Esophagus muscularis mucosa (tissue), 4 donors: Measurements from ENCODE around the gene SFT2D1. TPM values are rescaled to one million over a fixed set of nuclear protein-coding genes. Genes with fewer than 3 reads are reported as not detected.

Source experiments
- DNase-seq: peaks from one replicate; pipeline ENCODE4 v3.0.0-alpha.2; 2017; ENCODE audit errors: extremely low spot score
- H3K27ac ChIP-seq, 4 donors: fragments of 200-600 bp; sonication (generic); replicated peaks in 1 of 4; 1 replicate in 3 of 4; 2 replicates in 1 of 4; pipeline ENCODE4 v1.5.1; 2016 to 2019; ENCODE audit warnings: mild to moderate bottlenecking in 1 of 4
- H3K27me3 ChIP-seq, 4 donors: fragments of 200-600 bp; sonication (generic); one replicate each; pipeline versions ENCODE4 v1.5.1 to v1.6.0; 2016 to 2019
- H3K36me3 ChIP-seq, 4 donors: fragments of 200-600 bp; sonication (generic); one replicate each; pipeline ENCODE4 v1.5.1; 2016 to 2019
- H3K4me1 ChIP-seq, 4 donors: fragments of 200-600 bp; sonication (generic); one replicate each; pipeline ENCODE4 v1.5.1; 2016 to 2019
- H3K4me3 ChIP-seq, 4 donors: fragments of 200-600 bp; sonication (generic); 1 replicate in 2 of 4; 2 replicates in 2 of 4; pipeline ENCODE4 v1.5.1; 2016 to 2019; ENCODE audit warnings: mild to moderate bottlenecking in 4 of 4, moderate library complexity in 1 of 4
- H3K9me3 ChIP-seq, 4 donors: fragments of 200-600 bp; sonication (generic); 1 replicate in 3 of 4; 2 replicates in 1 of 4; pipeline ENCODE4 v1.5.1; 2016 to 2019
- EP300 ChIP-seq: sonication (generic); formaldehyde crosslinking; IDR thresholded peaks from one replicate; pipeline ENCODE4 v1.6.1; 2017; ENCODE audit warnings: antibody characterized with exemption
- POLR2A ChIP-seq: fragments of 450-650 bp; IDR thresholded peaks from one replicate; pipeline ENCODE4 v1.6.1; 2017; ENCODE audit warnings: antibody characterized with exemption, moderate library complexity, mild to moderate bottlenecking, low read depth
- POLR2AphosphoS5 ChIP-seq, 2 donors: sonication (generic); formaldehyde crosslinking; IDR thresholded peaks; one replicate each; pipeline ENCODE4 v1.6.1; 2017; ENCODE audit warnings: antibody characterized with exemption in 2 of 2
- WGBS: methylation state at CpG from one replicate; pipeline ENCODE4 v1.1.5; 2018; 5-methylcytosine and 5-hydroxymethylcytosine counted together
- intact Hi-C: fragments of 100-400 bp; cut with DNase I; formaldehyde crosslinking; loops from one replicate; pipeline ENCODE4 v1.15.1; 2023
- total RNA-seq, 4 donors: library from RNA; depleted of rRNA; stranded (reverse); fragments of >200 nt; gene quantifications; one replicate each; pipeline versions ENCODE4 v1.1.0 to v1.2.1, GENCODE V29; 2016
- TF ChIP-seq, protein P1 (sequence below), 3 experiments: fragments of 200-600 bp in 2 of 3; fragments of 450-650 bp in 1 of 3; sonication (generic) in 2 of 3; IDR thresholded peaks; one replicate each; pipeline ENCODE4 v1.5.1; 2017 to 2019; ENCODE audit warnings: antibody characterized with exemption in 3 of 3, mild to moderate bottlenecking in 2 of 3, moderate library complexity in 1 of 3

The SFT2D1 gene
- total RNA-seq, 4 donors from 2014 or later, result 19.8 to 34.9 (median 27.9) TPM

DNA sequence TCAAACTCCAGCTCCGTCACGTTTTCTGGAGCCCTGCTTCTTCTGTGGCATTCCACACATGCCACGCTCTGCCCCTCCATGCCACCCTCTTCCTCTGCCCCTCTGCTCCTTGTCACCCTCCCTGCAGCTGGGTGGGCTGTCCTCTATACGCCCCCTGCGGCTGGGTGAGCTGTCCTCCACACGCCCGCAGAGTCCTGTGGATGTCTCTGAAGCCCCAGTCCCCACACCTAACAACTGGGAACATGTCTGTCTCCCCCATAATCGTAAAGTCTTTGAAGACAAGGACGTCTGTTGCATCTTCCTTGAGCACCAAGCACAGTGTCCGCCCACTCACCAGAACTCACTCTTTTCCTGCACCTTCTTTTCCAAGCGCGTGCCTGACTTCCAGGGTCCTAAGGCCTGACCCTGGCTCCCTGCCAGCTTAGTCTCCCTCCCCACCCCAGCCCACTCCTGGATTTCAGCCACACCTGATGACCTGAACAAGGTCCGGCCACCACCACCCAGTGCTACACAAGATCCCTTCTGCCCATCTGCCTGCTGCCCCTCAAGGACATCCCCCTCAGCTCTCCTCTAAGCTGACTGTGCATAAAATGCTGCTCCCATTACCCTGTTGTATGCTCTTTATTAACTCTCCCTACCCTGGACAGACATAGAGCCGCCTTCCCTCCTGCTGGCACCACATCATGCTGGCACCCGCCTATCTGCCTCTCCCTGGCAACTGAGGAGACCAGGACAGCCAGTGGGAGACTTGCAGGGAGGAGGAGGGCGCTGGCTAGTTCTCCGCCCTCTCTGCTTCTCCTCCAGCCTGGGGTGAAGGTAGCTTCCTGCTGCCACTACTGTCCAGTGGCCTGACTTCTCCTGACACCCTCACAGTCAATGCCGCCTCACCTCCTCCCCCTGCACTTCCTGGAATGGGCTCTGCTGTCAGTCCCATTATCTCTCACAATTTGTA lies 23.4 kb downstream of the SFT2D1 start:
- Histone ChIP-seq H3K9me3 (no peaks in the 10 kb centered on the region), H3K4me3 (no peak overlapping the region), H3K36me3 (peaks cover 0 to 53% (median 33%) of the 10 kb centered on the region in 4 donors), H3K4me1 (peaks cover 0 to 3% (median 0%) of the 10 kb centered on the region in 4 donors), H3K27me3 (no peaks in the 10 kb centered on the region), H3K27ac (no peak overlapping the region)
- DNase-seq, result no peak
- intact Hi-C loops, result no loop called here
- TF ChIP-seq EP300 (no peak), POLR2AphosphoS5 (IDR thresholded peaks at IDR 0.05) (no peak)
- 84% methylated on average over 18 of the region's 18 CpGs for WGBS

DNA sequence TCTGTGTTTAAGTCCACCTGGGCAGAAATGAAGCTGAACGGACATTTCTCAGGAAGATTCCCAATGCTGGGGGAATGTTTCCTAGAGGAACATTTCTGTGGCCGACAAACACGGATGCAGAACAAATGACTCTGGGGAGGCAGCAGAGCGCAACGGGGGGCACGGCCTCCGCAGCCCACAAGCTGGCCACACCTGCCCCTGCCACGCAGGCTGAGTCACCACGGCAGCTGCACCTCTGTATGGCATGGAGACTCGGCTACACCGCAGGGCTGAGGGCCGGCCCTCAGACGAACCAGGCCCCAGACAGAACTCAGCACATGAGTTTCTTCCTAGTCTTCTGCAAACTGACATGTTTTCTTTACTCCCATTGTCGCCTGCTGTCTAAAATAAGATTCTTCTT lies 24.1 kb downstream of the SFT2D1 start:
- Histone ChIP-seq H3K36me3 (peaks cover 0 to 46% (median 28%) of the 10 kb centered on the region in 4 donors), H3K27ac (no peak overlapping the region), H3K27me3 (no peaks in the 10 kb centered on the region), H3K9me3 (no peaks in the 10 kb centered on the region), H3K4me1 (peaks cover 0 to 3% (median 0%) of the 10 kb centered on the region in 4 donors), H3K4me3 (no peak overlapping the region)
- DNase-seq, result no peak
- WGBS, result 92% methylated on average over 2 of the region's 14 CpGs
- intact Hi-C loops, result no loop called here
- TF ChIP-seq EP300, result no peak
- TF ChIP-seq, protein P1, sequence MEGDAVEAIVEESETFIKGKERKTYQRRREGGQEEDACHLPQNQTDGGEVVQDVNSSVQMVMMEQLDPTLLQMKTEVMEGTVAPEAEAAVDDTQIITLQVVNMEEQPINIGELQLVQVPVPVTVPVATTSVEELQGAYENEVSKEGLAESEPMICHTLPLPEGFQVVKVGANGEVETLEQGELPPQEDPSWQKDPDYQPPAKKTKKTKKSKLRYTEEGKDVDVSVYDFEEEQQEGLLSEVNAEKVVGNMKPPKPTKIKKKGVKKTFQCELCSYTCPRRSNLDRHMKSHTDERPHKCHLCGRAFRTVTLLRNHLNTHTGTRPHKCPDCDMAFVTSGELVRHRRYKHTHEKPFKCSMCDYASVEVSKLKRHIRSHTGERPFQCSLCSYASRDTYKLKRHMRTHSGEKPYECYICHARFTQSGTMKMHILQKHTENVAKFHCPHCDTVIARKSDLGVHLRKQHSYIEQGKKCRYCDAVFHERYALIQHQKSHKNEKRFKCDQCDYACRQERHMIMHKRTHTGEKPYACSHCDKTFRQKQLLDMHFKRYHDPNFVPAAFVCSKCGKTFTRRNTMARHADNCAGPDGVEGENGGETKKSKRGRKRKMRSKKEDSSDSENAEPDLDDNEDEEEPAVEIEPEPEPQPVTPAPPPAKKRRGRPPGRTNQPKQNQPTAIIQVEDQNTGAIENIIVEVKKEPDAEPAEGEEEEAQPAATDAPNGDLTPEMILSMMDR (IDR thresholded peaks at IDR 0.05), result no peak
- TF ChIP-seq POLR2AphosphoS5 (IDR thresholded peaks at IDR 0.05), result no peak
- TF ChIP-seq POLR2A, result no peak

GRCh38 chr6:166317261-166318212 lies 24.8 kb downstream of the SFT2D1 start:
- no peaks in the 10 kb centered on the region for H3K9me3 ChIP-seq
- H3K4me1 ChIP-seq, result peaks cover 0 to 3% (median 0%) of the 10 kb centered on the region in 4 donors
- H3K27me3 ChIP-seq, result no peaks in the 10 kb centered on the region
- H3K4me3 ChIP-seq, result no peak overlapping the region
- H3K36me3 ChIP-seq, result peaks cover 0 to 40% (median 22%) of the 10 kb centered on the region in 4 donors
- no peak for TF ChIP-seq POLR2A
- TF ChIP-seq EP300, result no peak
- no peak for TF ChIP-seq POLR2AphosphoS5 (IDR thresholded peaks at IDR 0.05)
- TF ChIP-seq, protein P1 (IDR thresholded peaks at IDR 0.05), result no peak
- DNase-seq, result no peak
- WGBS, result 79% methylated on average over 17 of the region's 19 CpGs
- H3K27ac ChIP-seq, result no peak overlapping the region
- intact Hi-C loops, result no loop called here

DNA sequence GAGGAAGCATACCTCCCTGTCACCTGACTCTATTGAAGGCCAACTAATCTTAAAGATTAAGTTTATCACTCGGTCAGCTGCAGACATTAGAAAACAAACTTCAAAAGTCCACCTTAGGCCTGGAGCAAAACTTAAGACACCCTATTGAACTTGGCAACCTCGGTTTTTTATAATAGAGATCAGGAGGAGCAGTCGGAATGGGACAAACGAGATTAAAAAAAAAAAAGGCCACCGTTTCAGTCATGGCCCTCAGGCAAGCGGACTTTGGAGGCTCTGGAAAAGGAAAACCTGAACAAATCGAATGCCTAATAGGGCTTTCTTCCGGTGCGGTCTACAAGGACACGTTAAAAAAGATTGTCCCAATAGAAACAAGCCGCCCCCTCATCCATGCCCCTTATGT lies 26.9 kb downstream of the SFT2D1 start:
- intact Hi-C loops, result no loop called here
- no peak for DNase-seq
- WGBS, result 76% methylated on average over 11 of the region's 11 CpGs
- Histone ChIP-seq H3K36me3 (peaks cover 0 to 19% (median 5%) of the 10 kb centered on the region in 4 donors), H3K4me1 (peaks cover 0 to 3% (median 0%) of the 10 kb centered on the region in 4 donors), H3K27ac (no peak overlapping the region), H3K9me3 (no peaks in the 10 kb centered on the region), H3K27me3 (no peaks in the 10 kb centered on the region), H3K4me3 (no peak overlapping the region)
- TF ChIP-seq POLR2AphosphoS5 (IDR thresholded peaks at IDR 0.05), result no peak
- TF ChIP-seq EP300, result no peak
- no peak for TF ChIP-seq POLR2A
- TF ChIP-seq, protein P1 (IDR thresholded peaks at IDR 0.05), result no peak
